OCI-LY3 (cell line): ENCODE measurements around the gene ETV7.

Experiments used
- CTCF ChIP-seq: fragments of 200-600, 300-600 bp; sonication (generic); IDR thresholded peaks from 2 replicates; pipeline ENCODE4 v1.5.1; 2014; ENCODE audit warnings: antibody characterized with exemption, low read length, low read depth
- EZH2phosphoT487 ChIP-seq: fragments of 200-600 bp; shearing (Covaris generic); IDR thresholded peaks from 2 replicates; pipeline ENCODE4 v1.6.1; 2018; ENCODE audit warnings: antibody characterized with exemption, mixed run types, low read depth

- TF ChIP-seq CTCF (no peak), EZH2phosphoT487 (no peak)
Observed at GRCh38 chr6:36383606-36384005, 3.9 kb downstream of the ETV7 start.
